NCI-H2171 (cell line): Measurements from ENCODE around the gene CLIP1.

Experiments used
- DNase-seq: peaks from one replicate; lab custom pipeline; 2025; lab: John Stamatoyannopoulos, UW

The CLIP1 gene

DNA sequence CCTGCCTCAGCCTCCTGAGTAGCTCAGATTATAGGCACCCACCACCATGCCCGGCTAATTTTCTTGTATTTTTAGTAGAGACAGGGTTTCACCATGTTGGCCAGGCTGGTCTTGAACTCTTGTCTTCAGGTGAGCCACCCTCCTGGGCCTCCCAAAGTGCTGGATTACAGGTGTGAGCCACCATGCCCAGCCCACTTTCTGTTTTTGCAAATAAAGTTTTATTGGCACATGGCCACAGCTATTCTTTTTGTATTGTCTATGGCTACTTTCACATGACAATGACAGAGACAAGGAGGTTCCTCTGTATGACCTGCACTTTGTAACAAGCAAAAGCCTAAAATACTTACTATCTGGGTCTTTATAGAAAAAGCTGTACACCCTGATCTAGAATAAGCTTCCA lies 176.9 kb downstream of the CLIP1 start:
- DNase-seq, result no peak

- DNase-seq, result no peak
These were observed 177.7 kb downstream of the CLIP1 start for GRCh38 chr12:122244565-122245371.

DNA sequence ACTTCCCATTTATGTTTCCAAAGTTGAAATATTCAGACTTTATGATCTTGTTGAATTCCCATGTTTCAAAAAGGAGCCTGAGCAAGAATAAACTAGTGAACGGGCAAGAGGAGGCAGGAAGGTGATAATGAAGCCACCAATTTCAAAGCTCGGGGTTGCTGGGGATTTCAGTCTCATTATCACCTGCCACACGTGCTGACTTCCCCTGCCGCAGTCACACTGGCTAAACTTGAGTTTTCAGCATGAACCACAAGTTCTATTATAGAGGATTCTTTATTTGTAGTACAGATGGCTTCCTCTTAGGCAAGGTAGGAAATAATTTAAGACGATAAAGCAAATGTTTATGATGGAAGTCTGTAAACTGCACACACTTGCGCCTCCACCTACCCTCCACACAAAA lies 178.5 kb downstream of the CLIP1 start:
- DNase-seq, result no peak

DNA sequence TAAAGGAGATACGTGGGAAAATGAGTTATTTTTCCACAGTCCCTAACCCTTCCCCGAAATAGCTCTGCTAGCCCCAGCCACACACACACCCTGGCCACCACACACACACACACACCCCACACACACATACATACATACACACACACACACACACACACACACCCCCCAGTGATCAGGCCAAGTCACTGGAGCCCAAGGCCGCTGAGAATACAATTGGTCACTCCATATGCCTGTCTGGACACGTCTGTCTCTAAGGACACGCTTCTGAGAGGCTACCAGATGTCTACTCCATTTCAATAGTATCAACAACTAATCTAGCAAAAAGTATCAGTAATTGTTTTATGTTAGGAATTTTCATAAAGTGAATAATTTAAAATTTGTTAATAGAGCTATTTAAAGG lies 183.6 kb downstream of the CLIP1 start:
- no peak for DNase-seq

GRCh38 chr12:122235741-122236140 lies 186.7 kb downstream of the CLIP1 start:
- no peak for DNase-seq

DNA sequence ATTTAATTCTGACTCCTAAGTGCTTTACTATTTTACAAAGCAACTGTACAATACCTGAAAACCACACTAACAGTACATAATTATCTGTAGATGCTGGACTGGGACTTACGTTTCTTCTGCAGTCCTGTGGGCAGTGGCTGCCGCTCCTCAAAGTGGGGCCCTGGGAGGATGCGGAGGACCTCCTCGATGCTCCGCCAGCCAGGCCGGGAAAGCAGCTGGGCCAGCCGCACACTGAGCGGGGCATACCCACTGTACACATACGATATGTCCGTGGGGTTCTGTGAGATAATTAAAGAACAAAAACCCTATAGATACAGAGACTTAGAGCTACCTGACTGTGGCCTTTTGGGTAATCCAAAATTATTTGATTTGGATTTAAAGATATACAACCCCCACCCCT lies 189.8 kb downstream of the CLIP1 start:
- no peak for DNase-seq

GRCh38 chr12:122230798-122231197 lies 191.7 kb downstream of the CLIP1 start:
- no peak for DNase-seq

- no peak for DNase-seq
These were observed 194.4 kb downstream of the CLIP1 start for GRCh38 chr12:122228092-122228491.

- no peak for DNase-seq
These were observed 195.1 kb downstream of the CLIP1 start for GRCh38 chr12:122227341-122227740.

DNA sequence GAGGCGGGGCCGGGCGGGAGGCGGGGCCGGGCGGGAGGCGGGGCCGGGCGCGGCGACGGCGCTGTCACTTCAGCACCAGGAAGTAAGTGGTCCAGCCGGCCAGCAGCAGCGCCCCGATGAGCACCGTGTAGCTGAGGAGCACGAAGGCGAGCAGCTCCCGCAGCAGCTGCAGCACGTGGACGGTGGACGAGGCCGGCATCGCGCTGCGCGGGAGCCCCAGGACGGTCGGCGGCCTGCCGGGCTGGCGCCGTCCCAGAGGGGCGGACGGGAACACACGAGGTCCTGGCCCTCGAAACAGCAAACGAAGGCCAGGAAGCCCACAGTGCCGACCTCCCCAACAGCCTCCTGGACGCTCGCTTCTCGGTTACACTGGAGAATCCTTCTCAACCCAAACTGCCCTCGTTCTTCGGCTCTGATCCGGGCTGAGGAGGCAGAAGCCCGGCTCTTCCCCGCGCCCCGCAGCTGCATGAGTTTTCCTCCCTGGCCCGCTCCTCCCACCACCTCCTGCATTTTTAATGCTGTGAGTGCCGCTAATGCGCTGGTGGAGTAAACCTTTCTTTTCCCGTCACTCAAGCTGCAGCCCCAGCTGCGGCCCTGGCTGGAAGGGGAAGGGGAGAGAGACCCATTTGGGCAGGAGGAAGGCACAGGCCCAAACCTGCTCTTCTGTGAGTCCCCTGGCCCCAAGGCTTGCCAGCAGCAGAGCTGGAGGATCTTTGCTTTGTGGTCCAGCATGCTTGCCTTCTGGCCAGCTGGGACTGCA lies 195.9 kb downstream of the CLIP1 start:
- no peak for DNase-seq

DNA sequence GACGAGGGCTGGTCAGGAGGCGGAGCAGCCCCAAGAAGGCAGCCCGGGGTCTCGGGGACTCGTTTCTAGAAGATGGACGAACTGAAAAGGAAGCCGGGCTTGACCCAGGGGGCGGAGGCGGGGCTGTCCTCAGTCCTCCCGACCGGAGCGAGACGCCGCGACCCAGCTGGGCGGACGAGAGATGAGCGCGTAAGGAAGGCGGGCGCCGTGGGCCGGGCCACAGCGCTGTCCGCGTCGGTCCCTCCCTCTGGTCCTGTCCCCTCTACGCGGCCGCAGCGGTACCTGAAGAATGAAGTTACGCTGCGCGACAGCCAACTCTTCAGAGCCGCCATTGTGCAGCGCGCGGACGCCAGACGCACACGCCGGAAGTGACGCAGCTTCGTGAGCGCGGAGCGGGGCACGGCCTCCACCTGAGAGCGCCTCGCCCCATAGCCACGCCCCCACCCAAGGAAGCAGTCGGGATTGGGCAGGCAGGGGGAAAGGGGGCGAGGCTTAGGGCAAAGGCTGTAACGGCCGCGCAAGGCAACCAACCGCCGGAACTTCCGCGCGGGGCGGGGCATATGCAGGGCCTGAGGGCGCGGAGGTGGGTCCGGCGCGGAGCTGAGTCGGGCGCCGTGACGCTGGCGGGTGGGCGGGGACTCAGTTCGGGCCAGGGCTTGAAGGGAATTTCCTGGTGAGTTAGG lies 196.6 kb downstream of the CLIP1 start, which contains the start of gene DIABLO:
Gene DIABLO, minus strand, starts transcription at position 370 of the 683 bp plus-strand sequence. Its CDS starts 38 bp downstream, at position 332.
- DNase-seq, result peak; percentile 99
